HEK293T (cell line): Measurements from ENCODE around the gene RGS3.

Source experiments
- ARNT ChIP-seq: fragments of 450-650 bp; IDR thresholded peaks from 2 replicates; pipeline ENCODE4 v1.6.1; 2017; ENCODE audit warnings: mild to moderate bottlenecking
- BHLHE40 ChIP-seq: fragments of 450-650 bp; IDR thresholded peaks from 2 replicates; pipeline ENCODE4 v1.6.1; 2016; ENCODE audit warnings: mild to moderate bottlenecking, moderate library complexity, borderline replicate concordance
- CTBP1 ChIP-seq: fragments of 450-650 bp; IDR thresholded peaks from 2 replicates; pipeline ENCODE4 v1.6.1; 2016; ENCODE audit warnings: borderline replicate concordance
- ELF4 ChIP-seq: fragments of 450-650 bp; IDR thresholded peaks from 2 replicates; pipeline ENCODE4 v1.6.1; 2017; ENCODE audit warnings: antibody characterized with exemption
- FOXK2 ChIP-seq: fragments of 450-650 bp; IDR thresholded peaks from 2 replicates; pipeline ENCODE4 v1.6.1; 2016; ENCODE audit warnings: mild to moderate bottlenecking
- FOXM1 ChIP-seq: fragments of 450-650 bp; IDR thresholded peaks from 2 replicates; pipeline ENCODE4 v1.6.1; 2017; ENCODE audit warnings: mild to moderate bottlenecking, borderline replicate concordance
- LEF1 ChIP-seq: fragments of 450-650 bp; IDR thresholded peaks from 2 replicates; pipeline ENCODE4 v1.6.1; 2017; ENCODE audit warnings: mild to moderate bottlenecking, borderline replicate concordance
- SP1 ChIP-seq: fragments of 450-650 bp; IDR thresholded peaks from 2 replicates; pipeline ENCODE4 v1.6.1; 2017
- TARDBP ChIP-seq: fragments of 450-650 bp; IDR thresholded peaks from 2 replicates; pipeline ENCODE4 v1.6.1; 2016
- ZNF384 ChIP-seq: fragments of 450-650 bp; IDR thresholded peaks from 2 replicates; pipeline ENCODE4 v1.6.1; 2016
- TF ChIP-seq, protein P1 (sequence below): fragments of 450-650 bp; IDR thresholded peaks from 2 replicates; pipeline ENCODE4 v1.6.1; 2016

DNA sequence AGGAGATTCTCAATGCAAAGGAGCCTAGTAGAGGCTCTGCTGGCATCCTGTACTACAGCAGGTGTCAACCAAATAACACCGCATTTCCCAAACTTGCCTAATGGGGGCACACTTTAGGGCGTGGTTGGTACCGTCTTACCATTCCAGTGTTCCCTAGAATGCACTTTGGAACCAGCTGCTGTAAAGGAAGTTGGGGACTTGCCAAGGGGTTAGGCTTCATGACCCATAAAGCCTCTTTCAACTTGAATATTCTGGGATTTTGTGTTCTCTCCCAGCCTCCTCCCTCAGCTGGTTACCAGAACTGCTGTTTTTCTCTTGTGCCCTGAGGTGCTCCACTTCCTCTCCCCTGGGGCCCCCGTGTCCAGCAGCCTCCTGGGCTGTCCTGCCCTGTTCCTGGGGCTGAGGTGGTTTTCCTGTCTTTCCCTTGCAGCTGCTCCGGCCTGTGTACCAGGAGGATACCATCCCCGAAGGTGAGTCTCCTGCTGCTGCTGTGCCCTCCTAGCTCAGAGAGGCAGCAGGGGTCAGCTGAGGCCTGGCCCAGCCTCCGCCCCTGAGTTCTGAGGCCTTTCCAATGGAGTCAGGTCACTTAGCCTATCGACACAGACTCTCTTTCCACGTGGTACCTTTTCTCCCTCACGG is 44.7 kb downstream of the RGS3 start:
- TF ChIP-seq ZNF384 = no peak
- TF ChIP-seq ELF4 = no peak
- TF ChIP-seq SP1 = no peak
- no peak for TF ChIP-seq ARNT
- TF ChIP-seq TARDBP = no peak
- no peak for TF ChIP-seq FOXK2
- no peak for TF ChIP-seq LEF1
- no peak for TF ChIP-seq BHLHE40
- TF ChIP-seq, protein P1, sequence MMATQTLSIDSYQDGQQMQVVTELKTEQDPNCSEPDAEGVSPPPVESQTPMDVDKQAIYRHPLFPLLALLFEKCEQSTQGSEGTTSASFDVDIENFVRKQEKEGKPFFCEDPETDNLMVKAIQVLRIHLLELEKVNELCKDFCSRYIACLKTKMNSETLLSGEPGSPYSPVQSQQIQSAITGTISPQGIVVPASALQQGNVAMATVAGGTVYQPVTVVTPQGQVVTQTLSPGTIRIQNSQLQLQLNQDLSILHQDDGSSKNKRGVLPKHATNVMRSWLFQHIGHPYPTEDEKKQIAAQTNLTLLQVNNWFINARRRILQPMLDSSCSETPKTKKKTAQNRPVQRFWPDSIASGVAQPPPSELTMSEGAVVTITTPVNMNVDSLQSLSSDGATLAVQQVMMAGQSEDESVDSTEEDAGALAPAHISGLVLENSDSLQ = no peak
- no peak for TF ChIP-seq FOXM1
- no peak for TF ChIP-seq CTBP1
